ENCODE measurements around the gene SYDE2. TPM values are rescaled to one million over a fixed set of nuclear protein-coding genes. Genes with fewer than 3 reads are reported as not detected.

The SYDE2 gene
- total and polyA plus RNA-seq, 2 donors (not counting 1 experiment from before 2014, with no cell fraction given), result 3.6 to 7.4 TPM

DNA sequence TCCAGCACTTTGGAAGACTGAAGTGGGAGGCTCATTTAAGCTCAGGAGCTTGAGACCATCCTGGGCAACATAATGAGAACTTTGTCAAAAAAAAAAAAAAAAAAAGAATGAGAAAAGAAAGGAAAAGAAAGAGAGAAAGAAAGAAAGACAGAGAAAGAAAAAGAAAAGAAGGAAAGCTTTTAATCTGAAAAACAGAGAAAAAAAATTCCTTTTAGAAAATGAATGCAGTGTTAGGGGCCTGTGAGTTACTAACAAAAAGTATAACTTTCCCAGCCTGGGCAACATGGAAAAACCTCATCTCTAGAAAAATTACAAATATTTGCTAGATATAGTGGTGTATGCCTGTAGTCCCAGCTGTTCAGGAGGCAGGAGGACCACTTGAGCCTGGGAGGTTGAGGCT, 15.9 kb upstream of the SYDE2 start:
- Histone ChIP-seq H3K36me3 (ENCODE audit: control insufficient read depth, insufficient read depth, low read length) (no peaks in the 10 kb centered on the region), H3K4me3 (replicated peaks in 1 of 4; ENCODE audit: control extremely low read depth in 1 of 4, insufficient read depth in 1 of 4, low read depth in 3 of 4, low read length in 4 of 4) (no peak overlapping the region), H3K4me2 (ENCODE audit: extremely low read depth, insufficient read depth, low read length) (no peak overlapping the region), H4K20me1 (ENCODE audit: control insufficient read depth, extremely low read depth, insufficient read depth, low read length) (no peaks in the 10 kb centered on the region), H2AFZ (ENCODE audit: low read length) (no peak overlapping the region), H3K4me1 (ENCODE audit: control insufficient read depth, extremely low read depth, insufficient read depth, low read length) (no peaks in the 10 kb centered on the region), H3K27me3 (ENCODE audit: control insufficient read depth, insufficient read depth, low read length) (no peaks in the 10 kb centered on the region), H3K9me3 (ENCODE audit: control insufficient read depth, insufficient read depth, low read depth, low read length) (no peaks in the 10 kb centered on the region), H3K27ac (ENCODE audit: insufficient read depth, low read length) (no peak overlapping the region), H3K9ac (ENCODE audit: insufficient read depth, low read length) (no peak overlapping the region), H3K79me2 (ENCODE audit: control insufficient read depth, insufficient read depth, low read length) (no peaks in the 10 kb centered on the region)
- no peak for DNase-seq (ENCODE audit: low read depth in 2 of 2)
- no peak for TF ChIP-seq EZH2 (IDR thresholded peaks at IDR 0.05; ENCODE audit: low read length, missing control alignments)
- TF ChIP-seq, protein P1, sequence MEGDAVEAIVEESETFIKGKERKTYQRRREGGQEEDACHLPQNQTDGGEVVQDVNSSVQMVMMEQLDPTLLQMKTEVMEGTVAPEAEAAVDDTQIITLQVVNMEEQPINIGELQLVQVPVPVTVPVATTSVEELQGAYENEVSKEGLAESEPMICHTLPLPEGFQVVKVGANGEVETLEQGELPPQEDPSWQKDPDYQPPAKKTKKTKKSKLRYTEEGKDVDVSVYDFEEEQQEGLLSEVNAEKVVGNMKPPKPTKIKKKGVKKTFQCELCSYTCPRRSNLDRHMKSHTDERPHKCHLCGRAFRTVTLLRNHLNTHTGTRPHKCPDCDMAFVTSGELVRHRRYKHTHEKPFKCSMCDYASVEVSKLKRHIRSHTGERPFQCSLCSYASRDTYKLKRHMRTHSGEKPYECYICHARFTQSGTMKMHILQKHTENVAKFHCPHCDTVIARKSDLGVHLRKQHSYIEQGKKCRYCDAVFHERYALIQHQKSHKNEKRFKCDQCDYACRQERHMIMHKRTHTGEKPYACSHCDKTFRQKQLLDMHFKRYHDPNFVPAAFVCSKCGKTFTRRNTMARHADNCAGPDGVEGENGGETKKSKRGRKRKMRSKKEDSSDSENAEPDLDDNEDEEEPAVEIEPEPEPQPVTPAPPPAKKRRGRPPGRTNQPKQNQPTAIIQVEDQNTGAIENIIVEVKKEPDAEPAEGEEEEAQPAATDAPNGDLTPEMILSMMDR (conservative IDR thresholded peaks at IDR 0.05 in 1 of 2, IDR thresholded peaks at IDR 0.05 in 1 of 2; ENCODE audit: low read depth in 1 of 2, low read length in 2 of 2), result no peak

DNA sequence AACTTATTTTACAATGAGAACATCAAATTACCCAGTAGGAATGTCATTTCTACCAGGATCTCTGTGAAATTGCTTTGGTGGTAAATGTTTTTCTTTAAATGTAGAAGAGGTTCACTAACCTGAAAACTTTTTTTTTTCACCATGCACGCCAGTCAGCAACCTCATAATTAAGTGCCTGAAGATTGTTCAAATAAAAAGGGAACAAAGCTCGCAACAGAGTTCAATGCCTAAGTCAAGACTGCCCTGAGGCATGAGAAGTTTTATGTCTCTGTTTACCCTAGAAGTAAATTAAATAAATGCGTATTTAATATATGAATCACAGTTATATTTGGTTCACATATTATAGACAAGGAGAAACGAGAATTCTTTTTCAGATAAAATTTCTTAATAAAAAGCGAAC, 13.8 kb upstream of the SYDE2 start:
- Histone ChIP-seq H3K79me2 (ENCODE audit: control insufficient read depth, insufficient read depth, low read length) (no peaks in the 10 kb centered on the region), H3K4me1 (ENCODE audit: control insufficient read depth, extremely low read depth, insufficient read depth, low read length) (no peaks in the 10 kb centered on the region), H2AFZ (ENCODE audit: low read length) (no peak overlapping the region), H3K36me3 (ENCODE audit: control insufficient read depth, insufficient read depth, low read length) (no peaks in the 10 kb centered on the region), H3K4me2 (ENCODE audit: extremely low read depth, insufficient read depth, low read length) (no peak overlapping the region), H3K27ac (ENCODE audit: insufficient read depth, low read length) (no peak overlapping the region), H3K9ac (ENCODE audit: insufficient read depth, low read length) (no peak overlapping the region), H3K4me3 (replicated peaks in 1 of 4; ENCODE audit: control extremely low read depth in 1 of 4, insufficient read depth in 1 of 4, low read depth in 3 of 4, low read length in 4 of 4) (no peak overlapping the region), H4K20me1 (ENCODE audit: control insufficient read depth, extremely low read depth, insufficient read depth, low read length) (no peaks in the 10 kb centered on the region), H3K9me3 (ENCODE audit: control insufficient read depth, insufficient read depth, low read depth, low read length) (no peaks in the 10 kb centered on the region), H3K27me3 (ENCODE audit: control insufficient read depth, insufficient read depth, low read length) (no peaks in the 10 kb centered on the region)
- DNase-seq (ENCODE audit: low read depth in 2 of 2), result no peak
- TF ChIP-seq EZH2 (IDR thresholded peaks at IDR 0.05; ENCODE audit: low read length, missing control alignments), result no peak
- TF ChIP-seq, protein P1 (conservative IDR thresholded peaks at IDR 0.05 in 1 of 2, IDR thresholded peaks at IDR 0.05 in 1 of 2; ENCODE audit: low read depth in 1 of 2, low read length in 2 of 2), result no peak

DNA sequence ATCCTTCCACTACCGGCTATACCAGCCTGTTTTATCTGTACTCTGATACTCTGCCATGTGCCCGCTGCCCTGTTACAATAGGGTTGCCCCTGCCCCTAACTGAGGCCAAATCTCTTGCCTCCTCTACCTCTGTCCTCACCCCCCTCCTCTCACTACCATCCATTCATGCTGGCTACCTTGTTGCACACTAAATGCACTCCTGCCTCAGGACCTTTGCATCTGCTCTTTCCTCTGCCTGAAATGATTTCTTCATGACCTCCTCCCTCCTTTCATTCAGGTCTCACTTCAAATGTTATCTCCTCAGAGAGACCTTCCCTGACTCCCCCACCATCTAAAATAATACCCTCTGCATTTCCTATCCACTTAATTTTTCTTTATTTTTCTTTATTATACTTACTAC, 7.7 kb upstream of the SYDE2 start:
- Histone ChIP-seq H3K36me3 (ENCODE audit: control insufficient read depth, insufficient read depth, low read length) (no peaks in the 10 kb centered on the region), H3K4me1 (ENCODE audit: control insufficient read depth, extremely low read depth, insufficient read depth, low read length) (no peaks in the 10 kb centered on the region), H3K4me3 (replicated peaks in 1 of 4; ENCODE audit: control extremely low read depth in 1 of 4, insufficient read depth in 1 of 4, low read depth in 3 of 4, low read length in 4 of 4) (no peak overlapping the region), H3K9ac (ENCODE audit: insufficient read depth, low read length) (no peak overlapping the region), H4K20me1 (ENCODE audit: control insufficient read depth, extremely low read depth, insufficient read depth, low read length) (no peaks in the 10 kb centered on the region), H3K27ac (ENCODE audit: insufficient read depth, low read length) (no peak overlapping the region), H2AFZ (ENCODE audit: low read length) (no peak overlapping the region), H3K27me3 (ENCODE audit: control insufficient read depth, insufficient read depth, low read length) (no peaks in the 10 kb centered on the region), H3K4me2 (ENCODE audit: extremely low read depth, insufficient read depth, low read length) (no peak overlapping the region), H3K9me3 (ENCODE audit: control insufficient read depth, insufficient read depth, low read depth, low read length) (no peaks in the 10 kb centered on the region), H3K79me2 (ENCODE audit: control insufficient read depth, insufficient read depth, low read length) (no peaks in the 10 kb centered on the region)
- no peak for TF ChIP-seq EZH2 (IDR thresholded peaks at IDR 0.05; ENCODE audit: low read length, missing control alignments)
- TF ChIP-seq, protein P1 (conservative IDR thresholded peaks at IDR 0.05 in 1 of 2, IDR thresholded peaks at IDR 0.05 in 1 of 2; ENCODE audit: low read depth in 1 of 2, low read length in 2 of 2), result no peak
- DNase-seq (ENCODE audit: low read depth in 2 of 2), result no peak

Data from fibroblast of lung (primary cell).